Measurements from ENCODE around the gene DSE.

DSE gene

GRCh38 chr6:116437656-116438055 lies 66.9 kb downstream of the DSE start:
- H3K27ac ChIP-seq: no peak overlapping the region
- TF ChIP-seq, protein P1, sequence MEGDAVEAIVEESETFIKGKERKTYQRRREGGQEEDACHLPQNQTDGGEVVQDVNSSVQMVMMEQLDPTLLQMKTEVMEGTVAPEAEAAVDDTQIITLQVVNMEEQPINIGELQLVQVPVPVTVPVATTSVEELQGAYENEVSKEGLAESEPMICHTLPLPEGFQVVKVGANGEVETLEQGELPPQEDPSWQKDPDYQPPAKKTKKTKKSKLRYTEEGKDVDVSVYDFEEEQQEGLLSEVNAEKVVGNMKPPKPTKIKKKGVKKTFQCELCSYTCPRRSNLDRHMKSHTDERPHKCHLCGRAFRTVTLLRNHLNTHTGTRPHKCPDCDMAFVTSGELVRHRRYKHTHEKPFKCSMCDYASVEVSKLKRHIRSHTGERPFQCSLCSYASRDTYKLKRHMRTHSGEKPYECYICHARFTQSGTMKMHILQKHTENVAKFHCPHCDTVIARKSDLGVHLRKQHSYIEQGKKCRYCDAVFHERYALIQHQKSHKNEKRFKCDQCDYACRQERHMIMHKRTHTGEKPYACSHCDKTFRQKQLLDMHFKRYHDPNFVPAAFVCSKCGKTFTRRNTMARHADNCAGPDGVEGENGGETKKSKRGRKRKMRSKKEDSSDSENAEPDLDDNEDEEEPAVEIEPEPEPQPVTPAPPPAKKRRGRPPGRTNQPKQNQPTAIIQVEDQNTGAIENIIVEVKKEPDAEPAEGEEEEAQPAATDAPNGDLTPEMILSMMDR (conservative IDR thresholded peaks at IDR 0.05): no peak
- no peak for TF ChIP-seq ZFX (IDR thresholded peaks at IDR 0.05)

DNA sequence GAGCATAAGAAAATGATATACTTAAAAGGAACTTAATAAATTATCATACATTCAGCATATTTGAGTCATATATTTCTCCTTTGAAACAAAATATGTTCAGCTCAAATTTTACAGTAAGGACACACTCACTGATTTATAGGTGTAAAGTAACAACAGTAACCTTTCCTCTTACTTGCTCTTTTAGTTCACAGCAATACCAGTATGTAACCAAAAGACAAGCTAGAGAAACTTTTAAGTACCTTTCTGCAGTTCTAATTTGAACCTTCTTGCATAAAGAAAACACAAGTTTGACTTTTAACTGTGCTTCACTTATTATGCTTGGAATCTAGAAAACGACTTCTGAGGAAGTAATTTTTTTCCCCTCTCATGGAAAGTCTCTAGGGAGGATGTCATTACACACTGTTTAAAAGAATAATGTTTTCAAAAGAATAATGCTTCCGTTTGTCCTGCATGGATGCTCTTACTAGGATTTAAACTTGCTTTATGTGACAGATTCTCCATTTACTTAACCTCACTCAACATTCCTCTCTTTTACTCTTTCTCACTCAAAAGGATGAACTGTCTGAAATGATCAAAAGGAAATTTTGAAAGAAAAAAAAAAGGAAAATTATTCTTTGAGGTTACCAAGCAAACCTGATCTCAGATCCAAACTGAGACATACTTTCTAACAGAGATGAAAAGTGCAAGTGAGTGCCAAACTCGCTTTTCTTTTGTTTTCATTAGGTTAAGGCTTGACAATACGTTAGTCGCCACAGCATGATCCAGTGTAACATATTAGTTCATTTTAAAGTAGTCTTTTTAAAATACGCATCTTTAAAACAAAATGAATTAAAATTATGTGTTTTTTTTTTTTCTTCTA lies 68.1 kb downstream of the DSE start:
- H3K27ac ChIP-seq: no peak overlapping the region
- TF ChIP-seq, protein P1 (conservative IDR thresholded peaks at IDR 0.05): no peak
- no peak for TF ChIP-seq ZFX (IDR thresholded peaks at IDR 0.05)

DNA sequence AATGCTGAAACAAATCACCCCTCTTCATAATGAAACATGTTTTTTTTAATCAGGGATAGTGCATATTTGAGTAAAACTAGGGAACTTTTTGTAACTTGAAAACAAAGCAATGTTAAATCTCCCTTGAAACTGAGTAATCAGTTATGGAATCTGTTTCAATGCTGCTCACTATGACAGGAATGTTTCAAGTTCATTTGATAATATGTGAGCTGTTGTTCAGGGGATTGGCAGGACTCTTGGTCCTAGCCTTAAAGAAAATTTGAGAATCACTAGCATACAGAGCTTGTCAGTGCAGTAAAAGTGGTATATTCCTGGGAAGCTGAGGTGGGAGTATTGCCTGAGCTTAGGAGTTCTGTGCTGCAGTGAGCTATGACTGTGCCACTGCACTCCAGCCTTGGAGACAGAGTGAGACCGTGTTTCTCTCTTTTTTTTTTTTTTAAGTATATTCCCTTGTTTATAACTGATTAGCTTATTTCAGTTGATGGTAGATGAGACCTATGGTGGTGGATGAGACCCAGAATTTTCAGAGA lies 68.8 kb downstream of the DSE start:
- no peak overlapping the region for H3K27ac ChIP-seq
- TF ChIP-seq ZFX (IDR thresholded peaks at IDR 0.05): no peak
- TF ChIP-seq, protein P1 (conservative IDR thresholded peaks at IDR 0.05): no peak

- no peak overlapping the region for H3K27ac ChIP-seq
- no peak for TF ChIP-seq ZFX (IDR thresholded peaks at IDR 0.05)
- TF ChIP-seq, protein P1 (conservative IDR thresholded peaks at IDR 0.05): no peak
Measured at GRCh38 chr6:116443105-116443504, 72.4 kb downstream of the DSE start.

GRCh38 chr6:116444092-116444491 lies 73.3 kb downstream of the DSE start:
- TF ChIP-seq, protein P1 (conservative IDR thresholded peaks at IDR 0.05): peak; percentile 66
- no peak for TF ChIP-seq ZFX (IDR thresholded peaks at IDR 0.05)
- no peak overlapping the region for H3K27ac ChIP-seq

DNA sequence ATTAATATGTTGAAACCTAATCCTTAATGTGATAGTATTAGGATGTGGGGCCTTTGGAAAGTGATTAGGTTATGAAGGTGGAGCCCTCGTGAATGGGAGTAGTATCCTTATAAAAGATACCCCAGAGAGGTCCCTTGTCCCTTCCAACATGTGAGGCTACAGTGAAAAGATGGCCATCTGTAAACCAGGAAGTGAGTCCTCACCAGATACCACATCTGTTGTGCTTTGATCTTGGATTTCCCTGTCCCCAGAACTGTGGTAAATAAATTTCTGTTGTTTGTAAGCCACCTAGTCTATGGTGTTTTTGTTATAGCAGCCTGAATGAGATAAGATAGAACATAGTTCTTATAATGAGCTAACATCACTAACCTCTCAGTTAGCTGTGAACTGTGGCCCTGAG lies 73.8 kb downstream of the DSE start:
- TF ChIP-seq, protein P1 (conservative IDR thresholded peaks at IDR 0.05): no peak
- no peak for TF ChIP-seq ZFX (IDR thresholded peaks at IDR 0.05)
- no peak overlapping the region for H3K27ac ChIP-seq

- no peak for TF ChIP-seq ZFX (IDR thresholded peaks at IDR 0.05)
- TF ChIP-seq, protein P1 (conservative IDR thresholded peaks at IDR 0.05): no peak
- H3K27ac ChIP-seq: no peak overlapping the region
Measured at GRCh38 chr6:116445102-116445501, 74.4 kb downstream of the DSE start.

Measured in C4-2B (cell line).